GM21367 (cell line): ENCODE measurements around the gene OR10H5.
"Not testable (repeated sequence)": the region's sequence is repeated elsewhere in the genome, so short reads cannot be mapped to it uniquely, and the experiment has no call there.

Experiments
- ATAC-seq: cut with Tn5 transposase; IDR thresholded peaks from one replicate; pipeline ENCODE4 v1.9.1; 2021; ENCODE audit not compliant: unreplicated experiment

Gene OR10H5

GRCh38 chr19:15810335-15810734 lies 22.9 kb downstream of the OR10H5 start:
- no peak for ATAC-seq

DNA sequence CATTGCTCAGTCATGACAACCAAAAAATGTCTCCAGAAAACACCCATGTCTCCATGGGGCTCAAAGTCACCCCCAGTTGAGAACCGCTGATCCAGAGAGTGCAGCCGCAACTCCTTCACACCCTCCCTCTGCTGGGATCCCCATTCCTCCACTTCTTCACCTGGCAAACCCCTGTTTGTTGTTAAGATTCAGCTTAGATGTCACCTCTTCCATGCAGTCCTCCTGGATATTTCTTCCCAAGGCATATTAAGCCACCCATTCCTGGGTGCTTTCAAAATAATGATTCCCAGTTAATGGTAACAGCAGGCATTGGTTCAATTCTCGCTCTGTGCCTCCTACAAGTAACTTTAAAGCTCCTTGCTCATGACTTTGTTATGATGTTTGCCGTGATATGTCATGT lies 24.0 kb downstream of the OR10H5 start:
- ATAC-seq, result no peak

GRCh38 chr19:15812060-15812722 lies 24.7 kb downstream of the OR10H5 start:
- no peak for ATAC-seq

DNA sequence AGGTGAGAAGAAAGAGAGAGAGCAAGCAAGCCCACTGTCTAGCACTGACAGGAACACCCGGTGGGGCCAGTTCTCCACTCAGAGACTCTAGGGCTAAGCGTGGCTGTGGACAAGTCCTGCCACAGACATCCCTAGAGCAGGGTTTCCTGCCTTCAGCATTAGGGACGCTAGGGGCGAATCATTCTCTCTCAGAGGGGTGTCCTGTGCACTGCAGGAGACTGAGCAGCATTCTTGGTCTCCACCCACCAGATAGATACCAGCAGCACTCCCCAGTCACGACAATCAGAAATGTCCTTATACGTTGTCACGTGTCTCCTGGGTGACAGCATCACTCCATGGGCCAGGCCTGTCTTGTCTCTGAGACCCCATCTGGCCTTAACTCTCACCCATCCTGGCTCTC lies 26.5 kb downstream of the OR10H5 start:
- no peak for ATAC-seq

GRCh38 chr19:15815306-15815705 lies 27.8 kb downstream of the OR10H5 start, which contains the start of gene OR10H1:
Gene OR10H1, minus strand, starts transcription at chr19:15815664. Its CDS starts 7,627 bp downstream, at chr19:15808037.
- no peak for ATAC-seq

GRCh38 chr19:15820646-15821045 lies 33.2 kb downstream of the OR10H5 start:
- ATAC-seq, result no peak

- no peak for ATAC-seq
Observed at GRCh38 chr19:15825753-15826152, 38.3 kb downstream of the OR10H5 start.

GRCh38 chr19:15828121-15828610 lies 40.7 kb downstream of the OR10H5 start:
- no peak for ATAC-seq

DNA sequence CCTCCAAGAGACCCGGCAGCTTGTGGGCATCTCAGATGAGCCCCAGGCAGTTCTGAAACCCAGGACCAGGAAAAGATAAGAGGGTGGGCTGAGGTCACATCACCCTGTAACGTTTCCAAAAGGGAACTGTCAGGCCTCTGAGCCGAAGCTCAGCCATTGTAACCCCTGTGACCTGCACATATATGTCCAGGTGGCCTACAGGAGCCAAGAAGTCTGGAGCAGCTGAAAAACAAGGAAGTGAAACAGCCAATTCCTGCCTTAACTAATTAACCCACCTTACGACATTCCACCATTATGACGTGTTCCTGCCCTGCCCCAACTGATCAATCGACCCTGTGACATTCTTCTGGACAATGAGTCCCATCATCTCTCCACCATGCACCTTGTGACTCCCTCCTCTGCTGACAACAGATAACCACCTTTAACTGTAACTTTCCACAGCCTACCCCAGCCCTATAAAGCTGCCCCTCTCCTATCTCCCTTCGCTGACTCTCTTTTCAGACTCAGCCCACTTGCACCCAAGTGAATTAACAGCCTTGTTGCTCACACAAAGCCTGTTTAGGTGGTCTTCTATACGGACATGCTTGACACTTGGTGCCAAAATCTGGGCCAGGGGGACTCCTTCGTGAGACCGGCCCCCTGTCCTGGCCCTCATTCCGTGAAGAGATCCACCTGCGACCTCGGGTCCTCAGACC lies 41.3 kb downstream of the OR10H5 start:
- not testable (repeated sequence) for ATAC-seq

- no peak for ATAC-seq
Observed at GRCh38 chr19:15829306-15829698, 41.8 kb downstream of the OR10H5 start.

GRCh38 chr19:15829786-15830185 lies 42.3 kb downstream of the OR10H5 start:
- no peak for ATAC-seq

GRCh38 chr19:15831626-15832025 lies 44.2 kb downstream of the OR10H5 start:
- no peak for ATAC-seq

GRCh38 chr19:15834232-15834631 lies 46.8 kb downstream of the OR10H5 start:
- not testable (repeated sequence) for ATAC-seq

DNA sequence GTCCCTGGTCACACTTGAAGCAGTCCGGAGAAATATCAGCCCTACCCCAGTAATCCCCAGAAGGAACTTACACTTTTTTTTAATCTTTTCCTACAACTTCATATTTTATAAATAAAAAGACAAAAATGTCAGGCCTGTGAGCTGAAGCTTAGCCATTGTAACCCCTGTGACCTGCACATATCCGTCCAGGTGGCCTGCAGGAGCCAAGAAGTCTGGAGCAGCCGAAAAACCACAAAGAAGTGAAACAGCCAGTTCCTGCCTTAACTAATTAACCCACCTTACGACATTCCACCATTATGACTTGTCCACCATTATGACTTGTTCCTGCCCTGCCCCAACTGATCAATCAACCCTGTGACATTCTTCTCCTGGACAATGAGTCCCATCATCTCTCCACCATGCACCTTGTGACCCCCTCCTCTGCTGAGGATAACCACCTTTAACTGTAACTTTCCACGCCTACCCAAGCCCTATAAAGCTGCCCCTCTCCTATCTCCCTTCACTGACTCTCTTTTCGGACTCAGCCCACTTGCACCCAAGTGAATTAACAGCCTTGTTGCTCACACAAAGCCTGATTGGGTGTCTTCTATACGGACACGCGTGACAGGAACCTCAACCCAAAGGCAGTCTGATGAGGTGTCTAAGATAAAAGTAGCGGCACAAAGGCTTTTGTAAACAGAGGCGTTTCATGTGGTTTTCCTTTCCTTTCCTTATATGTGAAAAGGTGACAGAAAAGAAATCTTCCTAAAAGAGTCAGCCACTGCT lies 48.3 kb downstream of the OR10H5 start:
- not testable (repeated sequence) for ATAC-seq

- ATAC-seq, result peak; percentile 89
Observed at GRCh38 chr19:15836330-15837220, 49.1 kb downstream of the OR10H5 start.

GRCh38 chr19:15837221-15837731 lies 49.8 kb downstream of the OR10H5 start:
- no peak for ATAC-seq

DNA sequence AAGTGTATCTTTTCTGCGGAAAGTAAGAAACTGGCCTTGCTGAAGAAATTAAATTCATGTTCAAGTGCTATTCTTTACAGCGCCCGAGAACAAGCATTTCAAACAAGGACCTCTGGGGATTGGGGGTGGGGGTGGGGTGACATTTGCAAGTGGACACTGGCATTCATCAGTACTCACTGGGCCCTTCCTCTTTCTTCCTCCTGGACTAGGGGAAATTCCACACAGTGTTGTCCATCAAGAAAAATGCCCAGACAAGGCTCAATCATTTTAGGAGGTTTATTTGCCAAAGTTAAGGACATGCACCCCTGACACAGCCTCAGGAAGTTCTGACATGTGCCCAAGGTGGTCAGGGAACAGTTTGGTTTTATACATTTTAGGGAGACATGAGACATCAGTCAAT lies 50.9 kb downstream of the OR10H5 start:
- ATAC-seq, result no peak

- ATAC-seq, result not testable (repeated sequence)
Observed at GRCh38 chr19:15839888-15840287, 52.4 kb downstream of the OR10H5 start.

- no peak for ATAC-seq
Observed at GRCh38 chr19:15840833-15841232, 53.4 kb downstream of the OR10H5 start.

DNA sequence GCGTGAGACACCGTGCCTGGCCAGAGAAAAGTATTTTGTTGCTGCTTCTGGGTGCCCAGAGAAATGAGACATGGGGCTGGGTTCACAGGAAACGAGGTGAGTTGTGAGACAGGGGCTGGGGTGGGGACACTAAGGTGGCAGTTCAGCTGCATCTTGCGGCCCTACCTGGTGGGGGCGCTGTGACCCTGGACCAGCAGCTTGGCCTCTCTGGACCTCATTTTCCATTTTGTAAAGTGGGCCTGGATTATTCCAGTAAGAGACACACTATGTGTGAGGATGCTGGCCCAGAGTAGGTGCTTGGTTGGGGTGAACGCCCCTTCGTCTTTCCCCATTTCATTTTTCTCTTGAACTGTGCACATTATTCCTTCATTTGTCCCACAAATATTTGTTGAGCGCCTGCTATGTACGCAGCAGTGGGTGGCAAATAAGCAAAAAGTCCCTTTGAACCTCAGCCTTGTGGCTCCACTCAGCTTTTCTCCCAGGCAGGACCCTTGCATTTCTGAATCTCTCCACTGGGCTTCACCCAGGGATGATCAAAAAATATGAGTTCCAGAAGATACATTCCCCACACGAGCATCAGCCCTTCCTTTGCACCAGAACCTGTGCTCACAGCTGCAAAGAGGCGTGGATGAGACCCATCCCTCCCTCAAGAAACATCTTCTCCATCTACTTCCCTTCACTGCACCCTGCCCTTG lies 54.6 kb downstream of the OR10H5 start:
- no peak for ATAC-seq
